Measurements from ENCODE around the gene TLE6. TPM values are rescaled to one million over a fixed set of nuclear protein-coding genes. Genes with fewer than 3 reads are reported as not detected.

Gene TLE6
- polyA plus RNA-seq, 3 donors, result not detected

GRCh38 chr19:2978166-2978767 lies 903 bp downstream of the TLE6 start:
- H3K79me2 ChIP-seq (ENCODE audit: insufficient read depth, low read length), result no peaks in the 10 kb centered on the region
- no peaks in the 10 kb centered on the region for H4K20me1 ChIP-seq (ENCODE audit: insufficient read depth, low read length)
- Mint-ChIP-seq H3K27me3 (ENCODE audit: low read depth in 3 of 3) (peaks cover 22 to 44% (median 33%) of the 10 kb centered on the region in 3 donors), H3K9me3 (peaks cover 0 to 20% (median 9%) of the 10 kb centered on the region in 7 donors), H3K27ac (peak overlapping the region in 1 of 7 donors; percentile 71), H3K4me3 (no peak overlapping the region), H3K4me1 (peaks cover 35% of the 10 kb centered on the region), H3K36me3 (no peaks in the 10 kb centered on the region)
- no peak overlapping the region for H3K9ac ChIP-seq (ENCODE audit: insufficient read depth, low read length, poor library complexity, severe bottlenecking)
- no peak for DNase-seq
- no peaks in the 10 kb centered on the region for H3K36me3 ChIP-seq (replicated peaks in 1 of 2; ENCODE audit: control insufficient read depth in 1 of 2, insufficient read depth in 2 of 2, low read length in 2 of 2)
- intact Hi-C loops (cut with micrococcal nuclease), result loop anchor here (5.0 to 10.0 kb wide), 2 partner anchors 57 to 59 kb away; no protein-coding TSS in a partner anchor
- H3K27me3 ChIP-seq (ENCODE audit: control insufficient read depth in 2 of 2, insufficient read depth in 2 of 2, low read length in 2 of 2), result peaks cover 0 to 16% of the 10 kb centered on the region in 2 donors
- 94% methylated on average over 9 of the region's 11 CpGs for WGBS (ENCODE audit: insufficient coverage)
- H2AFZ ChIP-seq (ENCODE audit: insufficient read depth, low read depth, low read length, poor library complexity, severe bottlenecking), result no peak overlapping the region
- TF ChIP-seq, protein P1, sequence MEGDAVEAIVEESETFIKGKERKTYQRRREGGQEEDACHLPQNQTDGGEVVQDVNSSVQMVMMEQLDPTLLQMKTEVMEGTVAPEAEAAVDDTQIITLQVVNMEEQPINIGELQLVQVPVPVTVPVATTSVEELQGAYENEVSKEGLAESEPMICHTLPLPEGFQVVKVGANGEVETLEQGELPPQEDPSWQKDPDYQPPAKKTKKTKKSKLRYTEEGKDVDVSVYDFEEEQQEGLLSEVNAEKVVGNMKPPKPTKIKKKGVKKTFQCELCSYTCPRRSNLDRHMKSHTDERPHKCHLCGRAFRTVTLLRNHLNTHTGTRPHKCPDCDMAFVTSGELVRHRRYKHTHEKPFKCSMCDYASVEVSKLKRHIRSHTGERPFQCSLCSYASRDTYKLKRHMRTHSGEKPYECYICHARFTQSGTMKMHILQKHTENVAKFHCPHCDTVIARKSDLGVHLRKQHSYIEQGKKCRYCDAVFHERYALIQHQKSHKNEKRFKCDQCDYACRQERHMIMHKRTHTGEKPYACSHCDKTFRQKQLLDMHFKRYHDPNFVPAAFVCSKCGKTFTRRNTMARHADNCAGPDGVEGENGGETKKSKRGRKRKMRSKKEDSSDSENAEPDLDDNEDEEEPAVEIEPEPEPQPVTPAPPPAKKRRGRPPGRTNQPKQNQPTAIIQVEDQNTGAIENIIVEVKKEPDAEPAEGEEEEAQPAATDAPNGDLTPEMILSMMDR (IDR thresholded peaks at IDR 0.05), result no peak
- H3K9me3 ChIP-seq (replicated peaks in 1 of 2; ENCODE audit: control insufficient read depth in 1 of 2, insufficient read depth in 1 of 2, low read length in 2 of 2), result peaks cover 0 to 5% of the 10 kb centered on the region in 2 donors
- no peak overlapping the region for H3K27ac ChIP-seq (ENCODE audit: low read depth in 1 of 2, low read length in 2 of 2)
- peaks cover 37 to 41% of the 10 kb centered on the region in 2 donors for H3K4me1 ChIP-seq (ENCODE audit: control insufficient read depth in 1 of 2, insufficient read depth in 2 of 2, low read length in 2 of 2)
- no peak overlapping the region for H3K4me2 ChIP-seq (replicated peaks; ENCODE audit: extremely low read depth, low read length, poor library complexity, severe bottlenecking)
- no peak overlapping the region for H3K4me3 ChIP-seq (replicated peaks in 1 of 3; ENCODE audit: low read depth in 2 of 3, low read length in 3 of 3)

DNA sequence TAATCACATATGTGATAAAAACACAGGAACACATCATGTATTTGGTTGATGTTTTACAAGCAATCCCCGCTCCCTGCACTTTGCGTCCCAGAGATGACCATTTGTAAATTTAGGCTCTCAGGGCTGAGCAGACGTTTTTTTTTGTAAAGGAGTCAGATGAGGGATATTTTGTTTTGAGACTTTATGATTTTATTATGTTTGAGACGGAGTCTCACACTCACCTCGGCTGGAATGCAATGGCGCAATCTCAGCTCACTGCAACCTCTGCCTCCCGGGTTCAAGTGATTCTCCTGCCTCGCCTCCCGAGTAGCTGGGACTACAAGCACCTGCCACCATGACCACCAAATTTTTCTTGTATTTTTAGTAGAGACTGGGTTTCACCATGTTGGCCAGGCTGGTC lies 1.4 kb downstream of the TLE6 start:
- Mint-ChIP-seq H3K4me3 (no peak overlapping the region), H3K36me3 (peaks cover 0 to 1% of the 10 kb centered on the region in 2 donors), H3K4me1 (peaks cover 39% of the 10 kb centered on the region), H3K27me3 (ENCODE audit: low read depth in 3 of 3) (peaks cover 22 to 45% (median 37%) of the 10 kb centered on the region in 3 donors), H3K9me3 (peaks cover 0 to 22% (median 9%) of the 10 kb centered on the region in 7 donors), H3K27ac (peak overlapping the region in 1 of 7 donors; percentile 71)
- Histone ChIP-seq H3K4me2 (replicated peaks; ENCODE audit: extremely low read depth, low read length, poor library complexity, severe bottlenecking) (no peak overlapping the region), H3K9ac (ENCODE audit: insufficient read depth, low read length, poor library complexity, severe bottlenecking) (no peak overlapping the region), H2AFZ (ENCODE audit: insufficient read depth, low read depth, low read length, poor library complexity, severe bottlenecking) (no peak overlapping the region), H3K4me3 (replicated peaks in 1 of 3; ENCODE audit: low read depth in 2 of 3, low read length in 3 of 3) (no peak overlapping the region), H4K20me1 (ENCODE audit: insufficient read depth, low read length) (no peaks in the 10 kb centered on the region), H3K79me2 (ENCODE audit: insufficient read depth, low read length) (no peaks in the 10 kb centered on the region), H3K9me3 (replicated peaks in 1 of 2; ENCODE audit: control insufficient read depth in 1 of 2, insufficient read depth in 1 of 2, low read length in 2 of 2) (peaks cover 0 to 5% of the 10 kb centered on the region in 2 donors), H3K27ac (ENCODE audit: low read depth in 1 of 2, low read length in 2 of 2) (no peak overlapping the region), H3K36me3 (replicated peaks in 1 of 2; ENCODE audit: control insufficient read depth in 1 of 2, insufficient read depth in 2 of 2, low read length in 2 of 2) (no peaks in the 10 kb centered on the region), H3K27me3 (ENCODE audit: control insufficient read depth in 2 of 2, insufficient read depth in 2 of 2, low read length in 2 of 2) (peaks cover under 1 to 21% of the 10 kb centered on the region in 2 donors), H3K4me1 (ENCODE audit: control insufficient read depth in 1 of 2, insufficient read depth in 2 of 2, low read length in 2 of 2) (peaks cover 38 to 45% of the 10 kb centered on the region in 2 donors)
- intact Hi-C loops (cut with micrococcal nuclease), result loop anchor here (5.0 to 10.0 kb wide), 2 partner anchors 56 to 59 kb away; no protein-coding TSS in a partner anchor
- WGBS (ENCODE audit: insufficient coverage), result 96% methylated on average over 4 of the region's 9 CpGs
- DNase-seq, result no peak
- TF ChIP-seq, protein P1 (IDR thresholded peaks at IDR 0.05), result no peak
